GM12865 (cell line): ENCODE results near the gene PDSS2.
"Not testable (repeated sequence)": the region's sequence is repeated elsewhere in the genome, so short reads cannot be mapped to it uniquely, and the experiment has no call there.

Source experiments
- DNase-seq: peaks from one replicate; pipeline ENCODE4 v3.0.0; 2010; ENCODE audit warnings: low read depth
- H3K4me3 ChIP-seq: 2 replicates; pipeline ENCODE4 v1.5.1; 2011; ENCODE audit warnings: mild to moderate bottlenecking, low read depth, low read length, control low read depth
- TF ChIP-seq, protein P1 (sequence below): IDR thresholded peaks from 2 replicates; pipeline ENCODE4 v1.5.1; 2011; ENCODE audit warnings: low read length, control low read depth, low read depth, inconsistent platforms; ENCODE audit not compliant: insufficient read depth; ENCODE audit errors: missing control alignments

Gene PDSS2

GRCh38 chr6:107315114-107315513, 144.2 kb downstream of the PDSS2 start:
- H3K4me3 ChIP-seq = no peak overlapping the region
- TF ChIP-seq, protein P1, sequence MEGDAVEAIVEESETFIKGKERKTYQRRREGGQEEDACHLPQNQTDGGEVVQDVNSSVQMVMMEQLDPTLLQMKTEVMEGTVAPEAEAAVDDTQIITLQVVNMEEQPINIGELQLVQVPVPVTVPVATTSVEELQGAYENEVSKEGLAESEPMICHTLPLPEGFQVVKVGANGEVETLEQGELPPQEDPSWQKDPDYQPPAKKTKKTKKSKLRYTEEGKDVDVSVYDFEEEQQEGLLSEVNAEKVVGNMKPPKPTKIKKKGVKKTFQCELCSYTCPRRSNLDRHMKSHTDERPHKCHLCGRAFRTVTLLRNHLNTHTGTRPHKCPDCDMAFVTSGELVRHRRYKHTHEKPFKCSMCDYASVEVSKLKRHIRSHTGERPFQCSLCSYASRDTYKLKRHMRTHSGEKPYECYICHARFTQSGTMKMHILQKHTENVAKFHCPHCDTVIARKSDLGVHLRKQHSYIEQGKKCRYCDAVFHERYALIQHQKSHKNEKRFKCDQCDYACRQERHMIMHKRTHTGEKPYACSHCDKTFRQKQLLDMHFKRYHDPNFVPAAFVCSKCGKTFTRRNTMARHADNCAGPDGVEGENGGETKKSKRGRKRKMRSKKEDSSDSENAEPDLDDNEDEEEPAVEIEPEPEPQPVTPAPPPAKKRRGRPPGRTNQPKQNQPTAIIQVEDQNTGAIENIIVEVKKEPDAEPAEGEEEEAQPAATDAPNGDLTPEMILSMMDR = no peak
- DNase-seq = no peak

DNA sequence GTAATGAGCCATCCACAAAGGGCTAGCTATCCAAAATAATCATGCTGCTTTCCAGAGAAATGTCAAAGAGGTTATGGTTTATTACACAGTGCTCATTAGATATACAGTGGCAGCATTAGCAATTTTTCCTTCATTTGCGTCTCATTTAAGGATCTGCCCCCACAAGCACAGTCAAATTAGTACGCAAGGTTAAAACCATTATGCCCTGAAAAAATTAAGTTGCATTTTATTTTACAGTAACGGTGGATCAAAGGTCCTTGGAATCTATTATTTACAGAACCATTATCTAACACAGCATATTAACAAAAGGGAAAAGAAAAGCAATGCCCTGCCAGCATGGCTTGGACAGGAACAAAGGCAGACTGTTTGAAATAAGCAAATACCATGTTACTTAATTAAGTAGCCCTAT, 144.8 kb downstream of the PDSS2 start:
- no peak for DNase-seq
- TF ChIP-seq, protein P1 = no peak
- no peak overlapping the region for H3K4me3 ChIP-seq

DNA sequence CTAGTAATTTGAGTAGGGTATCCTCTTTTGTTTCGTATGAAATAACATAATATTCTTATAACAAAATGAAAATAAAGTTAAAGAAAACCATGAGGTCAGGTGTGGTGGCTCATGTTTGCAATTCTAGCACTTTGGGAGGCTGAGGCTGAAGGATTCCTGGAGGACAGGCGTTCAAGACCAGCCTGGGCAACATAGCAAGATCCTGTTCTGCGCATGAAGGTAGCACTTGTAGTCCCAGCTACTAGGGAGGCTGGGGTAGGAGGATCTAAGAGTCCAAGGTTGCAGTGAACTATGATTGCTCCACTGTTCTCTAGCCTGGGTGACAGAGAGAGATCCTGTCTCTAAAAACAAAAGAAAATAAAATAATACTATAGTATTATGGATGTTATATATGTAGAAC, 145.6 kb downstream of the PDSS2 start:
- H3K4me3 ChIP-seq = no peak overlapping the region
- DNase-seq = no peak
- TF ChIP-seq, protein P1 = no peak

- no peak overlapping the region for H3K4me3 ChIP-seq
- TF ChIP-seq, protein P1 = no peak
- no peak for DNase-seq
Measured at GRCh38 chr6:107310362-107310761, 149.0 kb downstream of the PDSS2 start.

GRCh38 chr6:107308677-107309076, 150.7 kb downstream of the PDSS2 start:
- TF ChIP-seq, protein P1 = no peak
- DNase-seq = no peak
- no peak overlapping the region for H3K4me3 ChIP-seq

DNA sequence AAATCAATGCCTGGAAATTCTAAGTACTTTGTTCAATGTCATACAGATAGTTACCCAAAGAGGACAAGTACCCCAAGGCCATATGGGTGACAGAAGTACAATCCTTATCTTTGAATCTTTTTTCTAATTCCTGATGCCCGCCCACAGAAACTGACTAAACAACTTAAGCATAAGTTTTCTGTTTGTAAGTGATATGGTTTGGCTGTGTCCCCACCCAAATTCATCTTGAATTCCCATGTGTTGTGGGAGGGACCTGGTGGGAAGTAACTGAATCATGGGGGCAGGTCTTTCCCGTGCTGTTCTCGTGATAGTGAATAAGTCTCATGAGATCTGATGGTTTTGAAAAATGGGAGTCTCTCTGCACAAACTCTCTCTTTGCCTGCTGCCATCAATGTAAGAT, 153.4 kb downstream of the PDSS2 start:
- not testable (repeated sequence) for DNase-seq, H3K4me3 ChIP-seq

- no peak overlapping the region for H3K4me3 ChIP-seq
- TF ChIP-seq, protein P1 = no peak
- DNase-seq = no peak
Measured at GRCh38 chr6:107305391-107305790, 154.0 kb downstream of the PDSS2 start.
